Breast epithelium (tissue), 4 donors: ENCODE measurements around the gene GRK7. TPM values are rescaled to one million over a fixed set of nuclear protein-coding genes. Genes with fewer than 3 reads are reported as not detected.
A peak's percentile ranks its signal among the peaks of the same experiment; 100 is the strongest.

Experiments
- DNase-seq, 2 donors: peaks; one replicate each; pipeline ENCODE4 v3.0.0-alpha.2; 2019; ENCODE audit warnings: low spot score in 2 of 2
- H3K27ac ChIP-seq, 2 donors: fragments of 200-600 bp; sonication (generic) in 1 of 2; one replicate each; pipeline ENCODE4 v1.5.1; 2016 to 2019; ENCODE audit warnings: mild to moderate bottlenecking in 1 of 2
- H3K27me3 ChIP-seq, 2 donors: fragments of 200-600 bp; sonication (generic) in 1 of 2; one replicate each; pipeline versions ENCODE4 v1.5.1 to v1.6.0; 2017 to 2019; ENCODE audit warnings: control low read depth in 1 of 2, mild to moderate bottlenecking in 1 of 2
- H3K36me3 ChIP-seq: fragments of 200-600 bp; one replicate; pipeline ENCODE4 v1.5.1; 2019
- H3K4me1 ChIP-seq, 2 donors: fragments of 200-600 bp; sonication (generic); one replicate each; pipeline ENCODE4 v1.5.1; 2016 to 2019; ENCODE audit warnings: control low read depth in 1 of 2
- H3K4me3 ChIP-seq, 3 donors: fragments of 200-600 bp; sonication (generic); 1 replicate in 2 of 3; 2 replicates in 1 of 3; pipeline ENCODE4 v1.5.1; 2016 to 2019; ENCODE audit warnings: mild to moderate bottlenecking in 3 of 3, moderate library complexity in 2 of 3
- H3K9me3 ChIP-seq, 2 donors: fragments of 200-600 bp; sonication (generic) in 1 of 2; one replicate each; pipeline ENCODE4 v1.5.1; 2016 to 2019; ENCODE audit warnings: control low read depth in 1 of 2
- POLR2A ChIP-seq: fragments of 450-650 bp; IDR thresholded peaks from one replicate; pipeline ENCODE4 v1.6.1; 2016; ENCODE audit warnings: antibody characterized with exemption, mild to moderate bottlenecking, moderate library complexity
- POLR2AphosphoS5 ChIP-seq, 3 donors: sonication (generic); formaldehyde crosslinking; IDR thresholded peaks; one replicate each; pipeline ENCODE4 v1.6.1; 2017; ENCODE audit warnings: antibody characterized with exemption in 3 of 3
- intact Hi-C: fragments of 100-400 bp; cut with DNase I; formaldehyde crosslinking; loops from one replicate; pipeline ENCODE4 v1.15.1; 2023; ENCODE audit warnings: low total_unique reads
- total RNA-seq, 3 donors: library from RNA; depleted of rRNA; stranded (reverse); fragments of >200 nt; gene quantifications; one replicate each; pipeline ENCODE4 v1.1.0, GENCODE V29; 2016
- TF ChIP-seq, protein P1 (sequence below), 3 donors: fragments of 450-650 bp; IDR thresholded peaks; one replicate each; pipeline ENCODE4 v1.5.1; 2016 to 2017; ENCODE audit warnings: antibody characterized with exemption in 3 of 3, mild to moderate bottlenecking in 3 of 3, moderate library complexity in 3 of 3

GRK7 gene
- total RNA-seq, 3 donors from 2014 or later: 0.15 to 0.33 TPM; not detected in 1

- no peaks in the 10 kb centered on the region for H3K36me3 ChIP-seq
- intact Hi-C loops: no loop called here
- H3K9me3 ChIP-seq: no peaks in the 10 kb centered on the region
- TF ChIP-seq POLR2A (no peak), POLR2AphosphoS5 (IDR thresholded peaks at IDR 0.05) (no peak)
- TF ChIP-seq, protein P1, sequence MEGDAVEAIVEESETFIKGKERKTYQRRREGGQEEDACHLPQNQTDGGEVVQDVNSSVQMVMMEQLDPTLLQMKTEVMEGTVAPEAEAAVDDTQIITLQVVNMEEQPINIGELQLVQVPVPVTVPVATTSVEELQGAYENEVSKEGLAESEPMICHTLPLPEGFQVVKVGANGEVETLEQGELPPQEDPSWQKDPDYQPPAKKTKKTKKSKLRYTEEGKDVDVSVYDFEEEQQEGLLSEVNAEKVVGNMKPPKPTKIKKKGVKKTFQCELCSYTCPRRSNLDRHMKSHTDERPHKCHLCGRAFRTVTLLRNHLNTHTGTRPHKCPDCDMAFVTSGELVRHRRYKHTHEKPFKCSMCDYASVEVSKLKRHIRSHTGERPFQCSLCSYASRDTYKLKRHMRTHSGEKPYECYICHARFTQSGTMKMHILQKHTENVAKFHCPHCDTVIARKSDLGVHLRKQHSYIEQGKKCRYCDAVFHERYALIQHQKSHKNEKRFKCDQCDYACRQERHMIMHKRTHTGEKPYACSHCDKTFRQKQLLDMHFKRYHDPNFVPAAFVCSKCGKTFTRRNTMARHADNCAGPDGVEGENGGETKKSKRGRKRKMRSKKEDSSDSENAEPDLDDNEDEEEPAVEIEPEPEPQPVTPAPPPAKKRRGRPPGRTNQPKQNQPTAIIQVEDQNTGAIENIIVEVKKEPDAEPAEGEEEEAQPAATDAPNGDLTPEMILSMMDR (IDR thresholded peaks at IDR 0.05): no peak
- DNase-seq: no peak
- no peak overlapping the region for H3K27ac ChIP-seq
- H3K27me3 ChIP-seq: no peaks in the 10 kb centered on the region
- no peaks in the 10 kb centered on the region for H3K4me1 ChIP-seq
- H3K4me3 ChIP-seq: no peak overlapping the region
Observed at GRCh38 chr3:141792495-141792894, 29.3 kb downstream of the GRK7 start.

DNA sequence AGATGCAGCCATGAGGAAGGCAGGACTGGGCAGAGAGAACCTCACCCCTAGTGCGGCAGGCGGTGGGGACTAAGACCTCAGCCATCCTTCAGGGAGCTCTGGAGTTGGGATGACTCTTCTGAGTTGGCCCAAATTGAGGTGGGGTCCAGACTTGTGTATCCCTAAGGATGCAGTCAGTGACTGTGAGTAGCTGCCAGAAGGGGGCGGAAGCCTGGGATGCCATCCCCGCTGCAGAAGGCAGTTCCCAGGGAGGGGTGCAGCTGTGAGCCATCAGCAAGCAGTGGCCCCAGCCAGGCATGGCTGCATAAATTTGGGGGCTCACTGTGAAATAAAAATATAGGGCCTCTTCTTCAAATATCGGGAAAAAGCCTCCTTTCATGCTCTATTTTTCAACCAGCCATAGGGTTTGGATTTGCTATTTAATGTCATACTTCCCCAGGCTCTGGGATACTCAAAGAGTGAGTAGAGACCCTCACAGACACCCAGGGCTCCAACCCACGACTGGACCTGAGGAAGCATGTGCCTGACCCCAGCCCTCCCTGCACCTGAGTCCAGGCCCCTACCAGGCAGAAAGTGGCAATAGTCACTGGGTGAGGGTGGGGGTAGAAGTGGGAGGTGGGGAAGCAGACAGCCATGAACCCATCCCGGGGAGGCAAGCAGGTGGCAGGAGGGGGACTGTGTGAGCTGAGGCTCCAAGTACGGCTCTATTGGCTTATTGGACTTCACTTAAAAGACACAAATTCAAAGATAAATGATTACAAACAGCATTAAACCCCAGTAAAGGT lies 30.5 kb downstream of the GRK7 start:
- Histone ChIP-seq H3K4me1 (no peaks in the 10 kb centered on the region), H3K36me3 (no peaks in the 10 kb centered on the region), H3K9me3 (no peaks in the 10 kb centered on the region), H3K4me3 (no peak overlapping the region), H3K27me3 (no peaks in the 10 kb centered on the region), H3K27ac (no peak overlapping the region)
- DNase-seq: no peak
- intact Hi-C loops: no loop called here
- TF ChIP-seq, protein P1 (IDR thresholded peaks at IDR 0.05): no peak
- no peak for TF ChIP-seq POLR2A
- TF ChIP-seq POLR2AphosphoS5 (IDR thresholded peaks at IDR 0.05): no peak

DNA sequence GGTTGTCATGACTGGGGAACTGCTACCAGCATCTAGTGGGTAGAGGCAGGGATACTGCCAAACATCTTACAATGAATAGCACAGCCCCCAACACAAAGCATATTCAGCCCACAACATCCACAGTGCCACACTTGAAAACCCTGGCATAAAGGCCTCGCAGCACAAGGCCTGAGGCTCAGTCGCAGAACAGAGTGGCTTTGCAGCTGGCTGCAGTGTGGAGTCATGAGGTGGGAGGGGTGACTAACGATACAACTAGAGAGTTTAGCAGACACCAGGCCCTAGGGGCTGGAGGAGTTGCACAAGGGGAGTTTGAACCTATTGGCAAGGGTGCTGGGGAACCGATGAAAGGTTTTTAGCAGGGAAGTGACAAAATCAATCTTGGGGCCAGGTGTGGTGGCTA lies 32.1 kb downstream of the GRK7 start:
- TF ChIP-seq POLR2AphosphoS5 (IDR thresholded peaks at IDR 0.05): no peak
- TF ChIP-seq, protein P1 (IDR thresholded peaks at IDR 0.05): no peak
- H3K4me3 ChIP-seq: no peak overlapping the region
- intact Hi-C loops: no loop called here
- no peaks in the 10 kb centered on the region for H3K4me1 ChIP-seq
- no peak overlapping the region for H3K27ac ChIP-seq
- H3K9me3 ChIP-seq: no peaks in the 10 kb centered on the region
- no peaks in the 10 kb centered on the region for H3K27me3 ChIP-seq
- no peaks in the 10 kb centered on the region for H3K36me3 ChIP-seq
- DNase-seq: no peak

GRCh38 chr3:141795741-141796080 lies 32.5 kb downstream of the GRK7 start:
- intact Hi-C loops: no loop called here
- peak overlapping the region; percentile 60 to 78 for H3K27ac ChIP-seq
- H3K36me3 ChIP-seq: no peaks in the 10 kb centered on the region
- no peaks in the 10 kb centered on the region for H3K9me3 ChIP-seq
- no peaks in the 10 kb centered on the region for H3K4me1 ChIP-seq
- no peaks in the 10 kb centered on the region for H3K27me3 ChIP-seq
- H3K4me3 ChIP-seq: no peak overlapping the region
- TF ChIP-seq POLR2A (no peak), POLR2AphosphoS5 (IDR thresholded peaks at IDR 0.05) (no peak)
- TF ChIP-seq, protein P1 (IDR thresholded peaks at IDR 0.05): no peak
- no peak for DNase-seq

GRCh38 chr3:141796081-141796888 lies 33.1 kb downstream of the GRK7 start:
- H3K27me3 ChIP-seq: no peaks in the 10 kb centered on the region

More at GRCh38 chr3:141796081-141796888, 33.1 kb downstream of the GRK7 start:
- Histone ChIP-seq H3K27ac (peak overlapping the region; percentile 60 to 78), H3K4me1 (no peaks in the 10 kb centered on the region), H3K4me3 (peak overlapping the region in 1 of 3 donors; percentile 63), H3K36me3 (no peaks in the 10 kb centered on the region), H3K9me3 (peaks cover 0 to 4% of the 10 kb centered on the region in 2 donors)
- DNase-seq: no peak
- TF ChIP-seq POLR2AphosphoS5 (IDR thresholded peaks at IDR 0.05): no peak
- TF ChIP-seq POLR2A: no peak
- TF ChIP-seq, protein P1 (IDR thresholded peaks at IDR 0.05): no peak
- intact Hi-C loops: no loop called here
